HG02885 (cell line): ENCODE results near the gene TOMM7.

Experiments used
- ATAC-seq: cut with Tn5 transposase; IDR thresholded peaks from one replicate; pipeline ENCODE4 v1.9.1; 2021; ENCODE audit warnings: mild to moderate bottlenecking; ENCODE audit not compliant: unreplicated experiment, poor library complexity

TOMM7 gene

DNA sequence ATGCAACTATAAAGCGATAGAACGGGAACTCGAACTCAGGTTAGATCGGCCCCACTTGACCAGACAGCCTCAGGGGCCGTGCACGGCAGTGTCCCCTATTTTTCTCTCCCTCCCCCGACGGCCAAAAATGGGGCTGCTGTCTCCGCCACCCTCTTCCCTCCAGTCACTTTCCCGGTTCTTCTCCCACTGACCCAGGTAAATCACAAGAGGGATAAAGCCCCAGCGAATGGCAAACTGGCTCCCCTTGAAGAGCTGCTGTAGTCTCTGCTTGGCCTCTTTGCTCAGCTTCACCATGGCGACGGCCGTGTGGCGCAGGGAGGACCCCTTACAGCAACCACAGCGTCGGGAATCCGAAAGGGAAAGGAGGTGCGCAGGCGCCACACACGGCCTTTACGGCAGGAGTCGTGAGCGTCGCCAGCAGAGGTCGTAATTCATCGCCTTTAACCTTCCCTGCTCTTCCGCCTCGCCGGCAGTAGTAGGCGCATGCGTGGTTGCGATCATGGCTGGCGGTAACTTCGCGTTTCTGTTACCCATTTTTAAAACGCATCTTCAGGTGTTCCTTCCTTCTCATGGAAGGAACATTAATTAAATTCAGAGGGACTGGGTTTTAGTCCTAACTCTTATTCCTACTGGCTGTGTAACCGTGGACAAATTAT lies at the start of gene TOMM7:
Gene TOMM7, minus strand, starts transcription at position 364 of the 656 bp plus-strand sequence. Its CDS starts 70 bp downstream, at position 294.
- peak; percentile 84 for ATAC-seq

DNA sequence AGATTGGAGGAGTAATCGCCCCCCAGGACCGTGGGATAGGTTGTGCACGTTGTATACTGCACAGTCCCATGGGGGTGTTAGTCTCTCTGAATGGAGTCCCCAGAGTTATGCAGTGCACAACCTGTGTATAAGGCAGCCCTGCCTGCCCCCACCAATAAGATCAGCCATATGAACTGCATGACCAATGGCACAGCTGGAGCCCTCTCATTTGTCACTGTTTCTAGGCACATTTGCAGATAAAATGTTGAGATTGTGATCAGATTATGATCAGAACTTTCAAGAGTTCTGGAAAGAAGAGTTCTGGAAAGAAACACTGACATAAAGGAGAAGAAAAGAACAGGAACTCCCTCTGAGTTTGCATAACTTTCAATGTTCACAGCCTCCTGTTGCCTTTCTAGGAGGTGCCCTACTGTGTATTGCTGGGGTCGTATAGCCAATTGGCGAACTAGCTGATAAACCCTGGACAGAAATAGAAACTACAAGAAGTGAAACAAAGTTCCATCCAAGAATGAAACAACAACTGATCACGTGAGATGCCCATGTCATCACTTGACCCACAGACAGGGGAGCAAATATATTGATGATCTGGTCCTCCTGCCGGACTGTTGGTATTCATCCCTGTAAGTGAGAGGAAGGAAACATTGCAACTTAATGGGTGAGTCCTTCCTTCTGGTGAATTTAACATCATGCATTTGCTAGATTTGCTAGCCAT lies 49.6 kb upstream of the TOMM7 start:
- ATAC-seq = peak; percentile 98

DNA sequence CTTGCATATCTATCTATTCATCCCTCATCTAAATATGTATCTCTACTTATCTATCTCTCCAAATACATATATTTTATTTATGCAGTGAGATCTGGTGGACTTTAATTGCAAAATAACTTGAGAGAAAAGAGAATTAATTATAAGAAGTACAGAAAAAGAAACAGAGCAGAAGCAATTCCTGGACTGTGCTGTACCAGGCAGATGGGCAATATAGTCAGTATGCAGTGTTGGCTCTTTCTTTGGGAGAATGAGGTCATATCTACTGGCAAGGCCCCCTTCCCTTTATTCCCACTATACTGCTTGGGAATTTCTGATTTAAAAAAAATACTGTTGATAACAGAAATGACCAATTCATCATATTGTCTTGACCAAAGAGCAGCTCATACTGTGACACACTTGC lies 49.0 kb upstream of the TOMM7 start:
- no peak for ATAC-seq

DNA sequence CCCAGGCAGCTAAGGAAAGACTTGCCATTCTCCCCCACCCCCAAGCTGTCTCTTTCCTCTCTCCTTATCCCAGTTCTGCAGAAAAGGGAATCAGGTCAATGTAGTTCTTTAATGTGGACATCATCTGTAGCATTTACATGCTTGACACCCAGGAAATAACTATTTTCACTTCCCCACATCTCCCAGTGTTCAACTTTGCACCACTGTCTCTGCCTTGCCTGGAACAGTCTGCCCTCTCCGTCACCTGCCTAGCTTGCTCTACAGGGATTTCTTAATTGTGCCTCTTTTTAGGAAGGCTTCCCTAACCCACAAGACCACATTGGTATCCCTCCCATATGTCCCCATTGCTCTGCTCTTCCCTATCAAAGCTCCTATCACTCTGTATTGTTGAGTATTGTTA lies 45.9 kb upstream of the TOMM7 start:
- ATAC-seq = no peak

DNA sequence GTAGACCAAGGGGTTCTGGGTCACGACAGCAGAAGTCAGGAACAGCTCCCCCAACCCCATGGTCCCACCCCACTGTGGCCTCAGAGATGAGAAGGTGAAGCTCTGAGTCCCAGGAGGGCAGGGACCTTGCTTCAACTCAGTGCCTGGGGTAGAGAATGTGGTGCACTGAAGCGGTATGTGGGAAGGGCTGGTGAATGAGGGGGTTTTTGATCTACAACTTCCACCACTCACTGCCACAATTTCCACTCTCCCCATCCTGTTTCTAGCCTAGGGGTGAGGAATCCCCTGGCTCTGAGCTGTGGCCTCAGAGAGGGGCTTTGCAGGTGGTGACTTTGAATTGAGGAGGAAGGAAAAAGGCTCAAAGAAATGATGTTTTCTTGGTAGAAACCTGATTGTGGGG lies 44.9 kb upstream of the TOMM7 start:
- no peak for ATAC-seq

DNA sequence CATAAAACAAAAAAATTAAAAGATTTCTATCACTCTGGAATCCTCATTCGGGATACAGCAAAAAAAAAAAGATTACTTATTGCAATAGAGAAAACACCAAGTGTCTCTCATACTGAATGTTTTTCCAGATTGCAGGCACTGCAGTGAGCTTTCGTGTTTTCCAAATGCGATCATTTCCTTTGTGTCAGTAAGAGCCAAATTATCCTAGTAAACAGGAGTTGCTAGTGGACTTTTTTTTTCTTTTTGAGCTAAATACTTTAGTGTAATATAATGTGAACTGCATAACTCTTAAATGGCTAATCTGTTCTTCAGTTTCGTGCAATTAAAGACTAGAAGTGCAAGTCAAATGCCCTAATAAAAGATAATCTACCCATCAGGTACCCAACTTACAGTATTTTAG lies 44.4 kb upstream of the TOMM7 start:
- no peak for ATAC-seq

DNA sequence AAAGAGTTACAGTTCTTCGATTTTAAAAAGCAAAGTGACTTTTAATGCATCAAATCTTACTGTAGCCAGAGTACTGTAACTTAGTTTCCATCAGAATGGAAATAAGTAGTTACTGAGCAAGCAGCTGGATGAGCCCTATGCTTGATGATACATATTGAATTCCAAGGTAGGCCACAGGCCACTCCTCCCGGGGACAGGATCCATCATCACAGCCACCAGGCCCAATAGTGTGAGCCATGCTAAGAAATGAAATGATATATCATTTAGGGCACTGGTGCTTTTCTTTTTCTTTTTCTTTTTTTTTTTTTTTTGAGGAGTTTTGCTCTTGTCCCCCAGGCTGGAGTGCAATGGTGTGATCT lies 42.9 kb upstream of the TOMM7 start:
- ATAC-seq = no peak

DNA sequence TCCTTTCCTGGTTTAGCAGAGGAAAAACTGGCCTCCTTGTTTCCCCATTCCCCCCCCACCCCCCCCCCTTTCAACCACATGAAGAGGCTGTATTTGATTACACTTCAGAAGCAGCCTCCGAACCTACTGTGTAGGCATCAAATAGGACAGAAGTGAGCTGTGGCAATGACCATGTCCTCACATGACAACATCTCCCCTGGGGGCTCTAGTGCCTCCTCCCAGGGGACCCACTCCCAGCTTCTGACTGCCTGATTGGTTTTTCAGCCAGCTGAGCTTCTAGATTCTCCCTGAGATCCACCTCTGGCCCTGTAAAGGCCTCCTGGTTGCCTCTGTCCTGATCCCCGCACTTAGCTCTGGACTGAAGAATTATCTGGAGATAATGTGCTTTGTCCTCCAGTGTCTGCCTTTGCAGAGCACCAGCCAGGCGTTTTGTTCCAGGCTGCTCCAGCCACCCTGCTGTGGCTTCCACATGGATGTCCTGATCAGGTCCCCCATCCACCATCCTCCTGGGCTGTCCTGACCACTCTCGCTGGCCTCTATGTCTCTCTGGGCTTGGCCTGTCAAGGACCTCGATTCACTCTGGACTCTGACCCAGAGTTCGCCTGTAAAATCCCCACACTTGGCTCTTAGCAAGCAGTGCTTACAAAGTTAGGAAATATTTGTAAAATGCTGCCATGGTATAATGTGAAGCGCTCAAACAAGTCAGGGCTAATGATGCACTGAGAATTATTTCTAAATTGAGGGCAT lies 42.4 kb upstream of the TOMM7 start:
- ATAC-seq = no peak

DNA sequence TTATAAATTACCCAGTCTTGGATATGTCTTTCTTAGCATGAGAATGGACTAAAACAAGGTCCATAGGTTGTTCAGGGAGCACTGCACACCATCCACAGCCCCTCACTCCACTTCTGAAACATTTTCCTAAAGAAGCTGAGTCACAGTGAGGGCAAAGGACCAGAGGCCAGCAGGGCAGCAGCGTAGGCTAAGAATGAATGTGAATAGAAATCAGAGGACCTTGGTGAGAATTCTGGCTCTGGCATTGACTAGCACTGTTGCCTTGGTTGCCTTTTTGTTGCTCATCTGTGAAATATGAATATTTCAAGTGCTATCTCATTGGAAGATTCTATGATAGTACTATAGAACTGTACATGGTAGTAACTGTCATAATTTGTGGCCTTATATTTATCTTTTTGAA lies 41.7 kb upstream of the TOMM7 start:
- ATAC-seq = no peak

DNA sequence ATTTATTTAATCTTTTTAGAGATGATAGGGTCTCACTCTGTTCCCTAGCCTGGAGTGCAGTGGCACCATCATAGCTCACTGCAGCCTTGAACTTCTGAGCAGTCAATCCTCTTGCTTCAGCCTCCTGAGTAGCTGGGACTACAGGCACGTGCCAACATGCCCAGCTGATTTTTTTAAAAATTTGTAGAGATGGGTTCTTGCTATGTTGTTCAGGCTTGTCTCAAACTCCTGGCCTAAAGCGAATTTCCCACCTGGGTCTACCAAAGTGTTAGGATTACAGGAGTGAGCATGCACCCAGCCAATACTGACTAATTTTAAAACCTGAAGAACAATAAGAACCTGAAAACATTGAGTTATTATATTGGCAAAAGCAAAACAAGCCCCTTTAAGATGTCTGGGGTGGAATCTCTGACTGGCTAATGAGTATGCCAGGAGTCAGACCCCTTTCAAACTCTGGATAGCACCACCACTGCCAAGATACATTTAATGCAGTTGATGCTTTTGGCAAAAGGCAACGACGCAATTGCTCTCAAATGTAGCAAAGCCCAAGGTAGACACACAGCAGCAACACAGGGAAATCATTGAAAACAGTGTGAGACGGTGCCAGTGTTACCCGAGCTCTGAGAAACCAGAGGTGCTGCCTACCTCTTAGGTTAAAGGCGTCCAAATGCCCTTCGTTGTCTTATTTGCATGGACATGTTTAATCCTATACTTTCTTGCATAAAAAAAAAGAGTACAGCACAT lies 40.7 kb upstream of the TOMM7 start:
- no peak for ATAC-seq

DNA sequence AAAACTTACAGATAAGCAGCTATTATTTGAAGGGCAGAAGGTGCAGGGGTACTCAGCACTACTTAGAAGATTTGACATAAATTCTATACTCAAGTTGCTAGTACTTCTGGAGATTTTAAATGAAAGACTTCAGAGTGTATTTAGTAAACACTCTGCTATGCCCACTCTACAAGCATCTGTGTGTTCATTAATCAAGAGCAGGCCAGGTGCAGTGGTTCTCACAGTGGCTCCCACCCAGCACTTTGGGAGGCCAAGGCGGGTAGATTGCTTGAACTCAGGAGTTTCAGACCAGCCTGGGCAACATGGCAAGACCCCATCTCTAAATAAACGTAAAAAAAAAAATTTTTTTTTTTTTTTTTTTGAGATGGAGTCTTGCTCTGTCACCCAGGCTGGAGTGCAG lies 38.9 kb upstream of the TOMM7 start:
- ATAC-seq = no peak

DNA sequence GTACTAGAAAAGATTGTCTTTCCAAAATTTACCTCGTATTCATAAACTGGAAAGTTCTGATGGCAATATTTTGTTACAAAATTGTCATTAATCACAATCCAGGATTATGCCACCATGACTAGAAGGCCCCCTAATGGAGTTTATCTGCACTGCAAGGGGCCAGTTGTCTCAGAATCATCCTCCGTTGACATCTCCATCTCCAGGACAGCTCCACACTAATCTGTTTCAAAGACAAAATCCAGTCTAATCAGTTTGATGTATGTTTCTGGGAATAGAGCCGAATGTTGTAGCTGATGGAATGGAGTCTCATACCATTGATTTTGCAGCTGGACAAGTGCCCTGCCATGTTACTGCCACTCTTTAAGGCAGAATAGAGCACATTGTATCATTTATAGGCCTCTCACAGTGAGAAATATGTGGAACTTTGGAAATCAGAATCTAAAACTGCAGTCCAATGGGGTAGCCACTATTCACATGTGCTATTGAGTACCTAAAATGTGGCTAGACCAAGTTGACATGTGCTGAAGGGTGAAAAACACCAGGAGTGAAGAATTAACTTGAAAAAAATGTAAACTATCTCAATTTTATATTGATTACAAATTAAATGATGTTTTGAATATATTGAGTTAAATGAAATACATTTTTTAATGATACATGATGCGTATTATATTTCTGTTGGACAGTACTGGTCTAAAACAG lies 38.3 kb upstream of the TOMM7 start:
- no peak for ATAC-seq

DNA sequence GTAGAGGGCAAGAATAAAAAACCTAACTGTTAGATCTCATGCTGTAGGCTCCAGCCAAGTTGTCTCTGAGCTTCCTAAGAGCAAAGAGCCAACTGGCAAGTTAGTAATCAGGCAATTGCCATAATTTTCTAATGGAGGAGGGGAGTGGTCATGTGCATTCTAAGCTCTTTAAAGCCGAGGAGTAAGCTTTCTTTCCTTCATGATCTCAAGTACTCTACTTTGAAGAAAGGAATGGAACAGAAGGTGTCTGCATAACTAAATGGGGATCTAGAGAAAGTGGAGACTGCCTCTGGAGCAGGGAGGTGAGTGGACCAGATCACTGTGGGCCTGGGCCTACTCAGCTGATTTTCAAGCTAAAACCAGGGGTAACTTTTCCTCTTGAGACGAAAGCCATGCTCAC lies 37.7 kb upstream of the TOMM7 start:
- no peak for ATAC-seq

DNA sequence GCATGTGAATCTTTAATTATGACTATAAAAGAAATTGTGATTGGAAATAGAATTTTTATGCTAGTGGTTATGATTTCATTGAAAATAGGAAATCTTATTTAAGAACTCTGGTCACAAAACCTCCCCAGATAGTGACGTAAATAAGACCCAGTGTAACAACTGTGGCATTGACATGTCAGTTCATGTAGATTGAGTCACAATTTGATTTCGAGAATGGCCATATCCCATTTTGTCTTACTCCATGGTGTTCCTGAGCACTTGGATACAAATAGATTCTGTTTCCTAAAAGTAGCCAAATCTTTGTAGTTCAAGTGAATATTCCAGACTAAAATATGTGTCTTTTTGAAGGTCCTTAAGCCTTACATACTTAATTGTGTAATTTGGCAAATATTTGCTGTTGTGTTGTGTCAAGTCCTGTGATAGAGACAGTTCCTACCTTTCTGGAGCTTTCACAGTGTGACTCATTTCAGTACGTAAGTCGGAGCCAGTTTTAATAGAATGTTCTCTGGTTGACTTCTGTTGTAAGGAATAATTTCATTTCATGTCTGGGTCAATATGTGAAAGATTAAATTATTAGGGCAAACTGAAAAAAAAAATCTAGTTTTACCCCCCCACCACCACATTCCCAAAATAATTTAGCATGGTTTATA lies 37.1 kb upstream of the TOMM7 start:
- ATAC-seq = no peak

DNA sequence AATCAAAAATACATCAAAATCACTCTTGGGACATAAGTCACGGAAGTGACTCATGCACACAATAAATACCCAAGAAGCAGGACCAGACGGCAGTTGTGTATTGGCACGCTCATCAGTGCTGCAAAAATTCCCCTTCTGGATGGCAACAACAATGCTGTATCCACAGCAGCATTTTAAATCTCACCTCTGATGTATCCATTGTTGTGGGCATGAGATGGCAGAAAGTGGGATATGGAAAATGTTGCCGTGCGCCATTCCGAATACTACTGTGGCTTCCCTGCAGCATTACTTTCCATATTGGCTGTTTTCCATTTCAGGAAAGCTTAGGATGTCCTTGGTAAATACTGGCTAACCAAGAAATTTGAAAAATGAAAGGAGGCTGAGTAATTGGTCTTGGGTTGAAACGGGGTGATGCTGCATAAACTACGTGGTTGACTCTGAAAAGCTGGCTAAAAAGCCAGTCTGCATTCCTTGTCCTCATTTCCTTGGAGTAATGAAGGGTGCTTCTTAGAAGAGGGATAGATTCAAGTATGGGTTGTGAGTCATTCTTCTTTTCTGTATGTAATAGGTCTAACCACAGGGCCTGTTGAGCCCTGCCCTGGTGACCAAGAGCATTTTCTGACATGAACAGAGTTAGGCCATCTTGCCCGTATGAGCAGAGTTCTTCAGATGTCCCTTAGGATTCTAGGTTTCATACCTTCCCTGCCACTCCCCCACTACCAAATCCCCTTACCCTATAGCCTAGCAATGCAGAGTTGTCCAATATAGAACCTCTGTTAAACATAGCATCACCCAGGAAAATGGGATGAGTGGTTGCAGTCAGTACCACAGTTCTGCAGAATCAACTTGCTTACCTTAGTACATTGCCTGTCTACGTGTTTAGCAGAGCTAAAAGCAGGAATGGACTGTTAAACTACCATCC lies 36.3 kb upstream of the TOMM7 start:
- no peak for ATAC-seq

DNA sequence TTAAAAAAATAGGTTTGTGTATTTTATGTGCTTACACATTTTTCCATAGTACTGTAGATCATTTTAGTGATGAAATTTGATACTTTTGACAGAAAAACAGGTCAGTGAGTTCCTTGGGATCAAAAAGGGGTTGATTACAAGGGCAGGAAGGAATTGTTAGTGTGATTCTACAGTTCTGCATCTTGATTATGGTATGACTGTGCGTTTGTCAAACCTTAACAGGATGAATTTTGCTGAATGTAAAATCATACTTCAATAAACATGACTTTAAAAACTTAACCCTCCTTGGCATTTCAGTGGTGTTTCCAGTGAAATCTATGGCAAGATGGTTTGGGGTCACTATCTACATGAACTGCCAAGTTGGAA lies 35.6 kb upstream of the TOMM7 start:
- ATAC-seq = no peak

DNA sequence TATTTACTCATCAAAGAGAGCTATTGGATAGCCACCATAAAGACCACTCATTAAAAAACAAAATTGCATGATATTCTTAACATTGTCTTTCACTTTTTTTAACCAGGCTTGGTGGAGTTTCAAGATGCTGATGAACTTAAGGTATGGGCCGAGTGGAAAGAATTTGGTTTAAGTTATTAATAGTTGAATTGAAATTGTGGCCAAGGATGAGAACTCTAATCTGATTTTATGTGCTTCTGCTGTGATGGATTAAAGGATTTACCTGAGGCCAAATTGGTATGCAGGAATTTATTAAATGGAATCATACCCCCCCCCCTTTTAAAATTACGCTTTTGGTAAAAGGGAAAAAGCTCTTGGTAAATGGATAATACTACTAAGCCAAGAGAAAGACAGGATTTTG lies 33.8 kb upstream of the TOMM7 start:
- ATAC-seq = no peak

DNA sequence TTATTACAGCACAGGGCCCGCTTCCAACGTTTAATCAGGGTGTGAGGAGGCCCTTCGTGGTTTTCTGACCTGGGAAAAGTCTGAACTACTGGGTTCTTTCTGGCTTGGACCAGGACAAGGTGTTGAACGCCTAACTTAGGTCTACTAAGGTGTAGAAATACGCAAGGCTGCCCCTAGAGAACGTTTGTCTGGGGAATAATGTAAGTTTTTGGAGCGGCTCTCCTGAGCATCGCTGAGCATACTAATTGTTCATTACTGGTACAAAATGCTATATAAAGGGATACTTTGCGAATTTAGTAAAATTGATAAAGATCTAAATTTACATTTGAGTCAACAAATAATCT lies 32.4 kb upstream of the TOMM7 start:
- ATAC-seq = no peak
